ENCODE measurements around the gene ARSG. TPM values are rescaled to one million over a fixed set of nuclear protein-coding genes. Genes with fewer than 3 reads are reported as not detected.

The ARSG gene
- total RNA-seq, 1 donor from 2014 or later = 1.5 TPM

DNA sequence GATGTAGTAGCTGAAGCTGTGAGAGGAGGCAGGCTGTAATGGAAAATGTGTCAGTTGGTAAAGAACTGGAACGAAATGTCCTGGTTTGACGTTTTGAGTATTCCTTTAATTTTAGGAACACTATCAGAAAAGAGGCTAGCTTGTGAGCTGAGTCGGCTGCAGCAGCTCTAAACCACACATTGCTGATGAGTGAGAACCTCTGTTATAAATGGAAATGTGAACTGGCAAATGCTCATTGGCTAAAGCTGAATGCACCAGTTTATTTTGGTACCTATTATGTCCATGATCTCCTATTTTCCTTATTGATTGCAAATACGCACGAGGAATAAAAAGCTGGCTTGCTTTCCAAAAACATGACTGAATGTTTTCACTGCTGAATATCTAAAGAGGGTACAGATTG, 177.0 kb downstream of the ARSG start:
- no peak for DNase-seq (ENCODE audit: low read depth)
- H3K4me3 ChIP-seq (ENCODE audit: low read depth, low read length) = no peak overlapping the region
- TF ChIP-seq, protein P1, sequence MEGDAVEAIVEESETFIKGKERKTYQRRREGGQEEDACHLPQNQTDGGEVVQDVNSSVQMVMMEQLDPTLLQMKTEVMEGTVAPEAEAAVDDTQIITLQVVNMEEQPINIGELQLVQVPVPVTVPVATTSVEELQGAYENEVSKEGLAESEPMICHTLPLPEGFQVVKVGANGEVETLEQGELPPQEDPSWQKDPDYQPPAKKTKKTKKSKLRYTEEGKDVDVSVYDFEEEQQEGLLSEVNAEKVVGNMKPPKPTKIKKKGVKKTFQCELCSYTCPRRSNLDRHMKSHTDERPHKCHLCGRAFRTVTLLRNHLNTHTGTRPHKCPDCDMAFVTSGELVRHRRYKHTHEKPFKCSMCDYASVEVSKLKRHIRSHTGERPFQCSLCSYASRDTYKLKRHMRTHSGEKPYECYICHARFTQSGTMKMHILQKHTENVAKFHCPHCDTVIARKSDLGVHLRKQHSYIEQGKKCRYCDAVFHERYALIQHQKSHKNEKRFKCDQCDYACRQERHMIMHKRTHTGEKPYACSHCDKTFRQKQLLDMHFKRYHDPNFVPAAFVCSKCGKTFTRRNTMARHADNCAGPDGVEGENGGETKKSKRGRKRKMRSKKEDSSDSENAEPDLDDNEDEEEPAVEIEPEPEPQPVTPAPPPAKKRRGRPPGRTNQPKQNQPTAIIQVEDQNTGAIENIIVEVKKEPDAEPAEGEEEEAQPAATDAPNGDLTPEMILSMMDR (conservative IDR thresholded peaks at IDR 0.05; ENCODE audit: low read depth, low read length) = no peak

DNA sequence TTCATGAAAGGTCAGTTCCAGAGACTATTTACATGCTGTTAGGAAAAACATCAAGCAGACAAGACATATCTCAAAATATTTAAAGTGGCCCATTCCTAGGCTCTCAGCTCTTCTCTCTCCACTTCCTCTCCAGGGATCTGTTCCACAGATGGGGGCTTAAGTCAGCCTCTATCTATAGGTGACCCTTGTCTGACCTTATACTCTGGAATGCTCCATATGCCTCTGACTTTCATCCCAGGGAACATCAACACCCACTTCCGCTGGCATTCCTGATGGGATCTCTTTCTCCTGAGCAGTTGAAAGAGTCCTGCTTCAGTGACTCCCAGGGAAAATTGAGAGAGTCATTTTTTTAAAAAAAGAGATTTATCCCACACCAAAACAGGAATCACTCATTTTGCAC, 177.5 kb downstream of the ARSG start:
- H3K4me3 ChIP-seq (ENCODE audit: low read depth, low read length) = no peak overlapping the region
- TF ChIP-seq, protein P1 (conservative IDR thresholded peaks at IDR 0.05; ENCODE audit: low read depth, low read length) = no peak

More for the DNA sequence above, 177.5 kb downstream of the ARSG start:
- DNase-seq (ENCODE audit: low read depth) = no peak

Other genes with a start within 250 kb of the ARSG start
- 74.5 and 90.0 TPM in 2 replicates for gene AMZ2, start 43.5 kb upstream of the ARSG start, total RNA-seq
- 0.07 TPM in 1 of 2 replicates, not detected in the other for gene SLC16A6, start 368 bp upstream of the ARSG start, total RNA-seq
- 20.2 and 23.4 TPM in 2 replicates for gene WIPI1, start 166.0 kb downstream of the ARSG start, total RNA-seq
- gene PRKAR1A, start 220.9 kb downstream of the ARSG start, total RNA-seq = 131 and 157 TPM in 2 replicates

All from epithelial cell of proximal tubule (primary cell).